Astrocyte (in vitro differentiated cells and primary cell): ENCODE measurements around the gene XG.

ENCODE experiments used
- CTCF ChIP-seq: IDR thresholded peaks from 2 replicates; pipeline ENCODE4 v1.5.1; 2011; ENCODE audit warnings: low read depth, mild to moderate bottlenecking, inconsistent platforms, low read length, moderate library complexity; ENCODE audit not compliant: insufficient read depth
- EZH2 ChIP-seq: IDR thresholded peaks from 2 replicates; pipeline ENCODE4 v1.6.1; 2012; ENCODE audit warnings: mild to moderate bottlenecking, low read length, inconsistent platforms; ENCODE audit not compliant: insufficient read depth

DNA sequence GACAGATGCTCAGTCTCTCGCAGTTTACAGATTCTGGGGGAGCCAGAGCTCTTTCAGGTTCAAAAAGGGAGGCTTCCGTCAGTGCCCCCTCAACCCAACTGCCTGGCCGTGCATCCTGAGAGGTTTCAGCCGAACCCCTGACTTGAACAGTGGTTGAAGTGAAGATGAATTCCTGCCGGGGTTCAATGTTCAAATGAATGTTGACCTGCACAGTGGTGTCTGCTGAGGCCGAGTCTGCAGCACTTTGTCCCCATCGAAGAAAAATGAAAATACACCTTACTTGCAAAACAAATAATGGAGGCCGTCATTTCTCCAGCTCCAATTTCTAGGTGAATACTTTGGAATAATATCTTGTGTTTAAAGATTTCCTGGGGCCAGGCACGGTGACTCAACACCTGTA is 110.6 kb downstream of the XG start:
- TF ChIP-seq CTCF (no peak), EZH2 (no peak)
